Measurements from ENCODE around the gene DNAAF9. TPM values are rescaled to one million over a fixed set of nuclear protein-coding genes. Genes with fewer than 3 reads are reported as not detected.

The DNAAF9 gene
- total and polyA plus RNA-seq, 2 donors (not counting 3 experiments of a cell fraction or from before 2014, with no cell fraction given), result 7.6 to 20.9 TPM

DNA sequence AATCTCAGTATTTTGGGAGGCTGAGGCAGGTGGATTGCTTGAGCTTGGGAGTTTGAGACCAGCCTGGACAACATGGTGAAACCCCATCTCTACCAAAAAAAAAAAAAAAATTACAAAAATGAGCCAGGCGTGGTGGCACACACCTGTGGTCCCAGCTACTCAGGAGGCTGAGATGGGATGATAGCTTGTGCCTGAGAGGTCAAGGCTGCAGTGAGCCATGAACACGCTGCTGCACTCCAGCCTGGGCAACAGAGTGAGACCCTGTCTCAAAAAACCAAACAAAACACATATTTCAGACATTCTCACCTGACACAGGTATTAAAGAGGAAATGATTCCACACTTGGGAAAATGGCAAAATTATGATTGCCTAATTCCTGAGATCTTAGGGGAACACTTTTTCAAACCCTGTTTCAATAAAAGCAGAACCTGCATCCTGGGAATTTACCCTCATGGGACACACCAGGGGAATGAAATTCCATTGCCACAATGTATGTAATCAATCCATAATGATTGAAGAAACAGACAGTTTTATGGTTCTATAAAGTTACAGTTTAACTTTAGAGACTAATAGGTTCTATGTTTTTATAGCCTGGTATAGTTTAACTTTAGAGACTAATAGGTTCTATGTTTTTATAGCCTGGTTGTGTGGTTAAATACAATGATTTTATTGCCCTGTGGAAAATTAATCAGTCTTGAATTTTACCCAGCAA is 29.6 kb upstream of the DNAAF9 start:
- BruUV-seq (replicated peaks), result no TSS peak
- Histone ChIP-seq H3K9ac (replicated peaks; ENCODE audit: extremely low read depth, insufficient read depth, low read length) (no peak overlapping the region), H3K4me1 (ENCODE audit: control insufficient read depth, extremely low read depth, insufficient read depth, low read length) (no peaks in the 10 kb centered on the region), H3K27ac (ENCODE audit: insufficient read depth, low read depth, low read length) (no peak overlapping the region), H3K4me2 (ENCODE audit: insufficient read depth, low read length) (no peak overlapping the region), H4K20me1 (replicated peaks; ENCODE audit: control insufficient read depth, extremely low read depth, insufficient read depth, low read length) (no peaks in the 10 kb centered on the region), H3K9me1 (replicated peaks; ENCODE audit: control insufficient read depth, extremely low read depth, insufficient read depth, low read length) (no peaks in the 10 kb centered on the region), H3K36me3 (ENCODE audit: control insufficient read depth in 2 of 2, extremely low read depth in 1 of 2, insufficient read depth in 2 of 2, low read length in 2 of 2) (no peaks in the 10 kb centered on the region), H3K79me2 (ENCODE audit: control insufficient read depth, insufficient read depth, low read length) (no peaks in the 10 kb centered on the region), H3K4me3 (replicated peaks in 1 of 3; ENCODE audit: insufficient read depth in 1 of 3, low read depth in 1 of 3, low read length in 3 of 3) (no peak overlapping the region), H3K27me3 (ENCODE audit: control insufficient read depth in 2 of 2, insufficient read depth in 2 of 2, low read length in 2 of 2) (peaks cover 3 to 5% of the 10 kb centered on the region in 2 experiments), H3K9me3 (replicated peaks; ENCODE audit: control insufficient read depth, insufficient read depth, low read length) (no peaks in the 10 kb centered on the region), H2AFZ (ENCODE audit: low read depth, low read length) (no peak overlapping the region)
- ChIA-PET POLR2A (no interaction called here), CTCF (no interaction called here)
- TF ChIP-seq POLR2AphosphoS5 (IDR thresholded peaks at IDR 0.05; ENCODE audit: insufficient read depth, low read depth, low read length), result no peak
- TF ChIP-seq, protein P1, sequence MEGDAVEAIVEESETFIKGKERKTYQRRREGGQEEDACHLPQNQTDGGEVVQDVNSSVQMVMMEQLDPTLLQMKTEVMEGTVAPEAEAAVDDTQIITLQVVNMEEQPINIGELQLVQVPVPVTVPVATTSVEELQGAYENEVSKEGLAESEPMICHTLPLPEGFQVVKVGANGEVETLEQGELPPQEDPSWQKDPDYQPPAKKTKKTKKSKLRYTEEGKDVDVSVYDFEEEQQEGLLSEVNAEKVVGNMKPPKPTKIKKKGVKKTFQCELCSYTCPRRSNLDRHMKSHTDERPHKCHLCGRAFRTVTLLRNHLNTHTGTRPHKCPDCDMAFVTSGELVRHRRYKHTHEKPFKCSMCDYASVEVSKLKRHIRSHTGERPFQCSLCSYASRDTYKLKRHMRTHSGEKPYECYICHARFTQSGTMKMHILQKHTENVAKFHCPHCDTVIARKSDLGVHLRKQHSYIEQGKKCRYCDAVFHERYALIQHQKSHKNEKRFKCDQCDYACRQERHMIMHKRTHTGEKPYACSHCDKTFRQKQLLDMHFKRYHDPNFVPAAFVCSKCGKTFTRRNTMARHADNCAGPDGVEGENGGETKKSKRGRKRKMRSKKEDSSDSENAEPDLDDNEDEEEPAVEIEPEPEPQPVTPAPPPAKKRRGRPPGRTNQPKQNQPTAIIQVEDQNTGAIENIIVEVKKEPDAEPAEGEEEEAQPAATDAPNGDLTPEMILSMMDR (IDR thresholded peaks at IDR 0.05; ENCODE audit: extremely low read depth in 1 of 2, insufficient read depth in 1 of 2, low read depth in 1 of 2, low read length in 2 of 2), result no peak
- intact Hi-C loops (cut with micrococcal nuclease), result no loop called here
- FAIRE-seq, result peak; percentile 4
- dilution Hi-C loops (cut with MboI; ENCODE audit: extremely low pct_ligation_motif_present, low sequenced_read_pairs), result no loop called here
- no peak for DNase-seq (ENCODE audit: low read depth, low spot score)

GRCh38 chr20:3434232-3434631 is 26.8 kb upstream of the DNAAF9 start:
- H3K9me3 ChIP-seq (replicated peaks; ENCODE audit: control insufficient read depth, insufficient read depth, low read length), result no peaks in the 10 kb centered on the region
- DNase-seq (ENCODE audit: low read depth, low spot score) (no peak), FAIRE-seq (no peak)
- H3K4me1 ChIP-seq (ENCODE audit: control insufficient read depth, extremely low read depth, insufficient read depth, low read length), result no peaks in the 10 kb centered on the region
- POLR2A ChIA-PET, result no interaction called here
- no peaks in the 10 kb centered on the region for H3K36me3 ChIP-seq (ENCODE audit: control insufficient read depth in 2 of 2, extremely low read depth in 1 of 2, insufficient read depth in 2 of 2, low read length in 2 of 2)
- intact Hi-C loops (cut with micrococcal nuclease) (no loop called here), dilution Hi-C loops (cut with MboI; ENCODE audit: extremely low pct_ligation_motif_present, low sequenced_read_pairs) (no loop called here)
- H3K79me2 ChIP-seq (ENCODE audit: control insufficient read depth, insufficient read depth, low read length), result no peaks in the 10 kb centered on the region
- no peak overlapping the region for H2AFZ ChIP-seq (ENCODE audit: low read depth, low read length)
- TF ChIP-seq POLR2A (IDR thresholded peaks at IDR 0.05; ENCODE audit: low read depth, low read length) (no peak), EZH2 (IDR thresholded peaks at IDR 0.05; ENCODE audit: borderline replicate concordance, low read depth, low read length, severe bottlenecking) (no peak), MAX (IDR thresholded peaks at IDR 0.05; ENCODE audit: insufficient read depth, insufficient read length) (no peak), GATA2 (IDR thresholded peaks at IDR 0.05; ENCODE audit: insufficient read depth, insufficient read length, low read depth, low read length) (no peak)
- TF ChIP-seq, protein P1 (IDR thresholded peaks at IDR 0.05; ENCODE audit: extremely low read depth in 1 of 2, insufficient read depth in 1 of 2, low read depth in 1 of 2, low read length in 2 of 2), result no peak
- CTCF ChIA-PET, result no interaction called here
- no peaks in the 10 kb centered on the region for H3K9me1 ChIP-seq (replicated peaks; ENCODE audit: control insufficient read depth, extremely low read depth, insufficient read depth, low read length)
- BruUV-seq (replicated peaks), result no TSS peak
- no peak overlapping the region for H3K4me2 ChIP-seq (ENCODE audit: insufficient read depth, low read length)
- no peaks in the 10 kb centered on the region for H4K20me1 ChIP-seq (replicated peaks; ENCODE audit: control insufficient read depth, extremely low read depth, insufficient read depth, low read length)
- peaks cover 2 to 3% of the 10 kb centered on the region in 2 experiments for H3K27me3 ChIP-seq (ENCODE audit: control insufficient read depth in 2 of 2, insufficient read depth in 2 of 2, low read length in 2 of 2)
- H3K4me3 ChIP-seq (replicated peaks in 1 of 3; ENCODE audit: insufficient read depth in 1 of 3, low read depth in 1 of 3, low read length in 3 of 3), result no peak overlapping the region
- H3K9ac ChIP-seq (replicated peaks; ENCODE audit: extremely low read depth, insufficient read depth, low read length), result no peak overlapping the region
- H3K27ac ChIP-seq (ENCODE audit: insufficient read depth, low read depth, low read length), result no peak overlapping the region

Measured in endothelial cell of umbilical vein (primary cell).